K562 (cell line): ENCODE results near the gene ARHGAP10. TPM values are rescaled to one million over a fixed set of nuclear protein-coding genes. Genes with fewer than 3 reads are reported as not detected.

Experiments used
- ATAC-seq: fragments of 200-7000 bp; cut with Tn5 transposase; 3 replicates; pipeline ENCODE4 v1.9.1; 2020; ENCODE audit warnings: moderate library complexity
- BruUV-seq: library from RNA; stranded (reverse); fragments of 400-500 nt; replicated peaks from 2 replicates; lab custom pipeline; 2021; lab: Mats Ljungman, UMichigan
- CTCF ChIA-PET: fragments of 300-600 bp; formaldehyde crosslinking; extraction: SDS; loops from one replicate; lab custom pipeline; 2021; ENCODE audit warnings: low intra/inter-chr PET ratio; lab: Yijun Ruan, JAX
- POLR2A ChIA-PET: fragments of 300-600, 350-650 bp; sonication (Branson Sonifier 250); formaldehyde crosslinking; extraction: SDS; loops from one replicate; lab custom pipeline; 2021; ENCODE audit warnings: antibody characterized with exemption, inconsistent platforms; lab: Yijun Ruan, JAX
- DNase-seq, 4 experiments: peaks; one replicate each; pipeline versions ENCODE4 v3.0.0 to v3.0.0-alpha.2; 2011 to 2018; ENCODE audit warnings: low spot score in 3 of 4, mixed read lengths in 3 of 4; ENCODE audit errors: extremely low read depth in 1 of 4
- FAIRE-seq: peaks from 2 replicates; lab custom pipeline; 2011; peaks lifted over from hg19 to GRCh38; lab: Jason Lieb, UNC
- H2AFZ ChIP-seq: 2 replicates; pipeline ENCODE4 v1.6.0; 2011; ENCODE audit warnings: low read depth, low read length, control low read depth, inconsistent platforms
- H3K27ac ChIP-seq: fragments of 200-600 bp; 3 replicates; pipeline ENCODE4 v1.8.0; 2011; ENCODE audit warnings: low read depth, mild to moderate bottlenecking, control low read depth, inconsistent platforms, low read length, moderate library complexity, mixed read lengths; ENCODE audit errors: extremely low read depth
- H3K27me3 ChIP-seq, 2 experiments: fragments of 300-600 bp in 1 of 2; 2 replicates in 1 of 2; 3 replicates in 1 of 2; pipeline versions ENCODE4 v1.6.0 to v1.8.0; 2011; ENCODE audit warnings: inconsistent platforms in 2 of 2, low read length in 2 of 2, mild to moderate bottlenecking in 1 of 2, mixed read lengths in 1 of 2, moderate library complexity in 1 of 2; ENCODE audit not compliant: control insufficient read depth in 2 of 2, insufficient read depth in 2 of 2
- H3K36me3 ChIP-seq: fragments of 300-600 bp; 3 replicates; pipeline ENCODE4 v1.8.0; 2011; ENCODE audit warnings: mild to moderate bottlenecking, low read length, inconsistent platforms; ENCODE audit not compliant: control insufficient read depth, insufficient read depth
- H3K4me1 ChIP-seq, 2 experiments: fragments of 200-600 bp in 1 of 2; replicated peaks in 1 of 2; 2 replicates in 1 of 2; 3 replicates in 1 of 2; pipeline versions ENCODE4 v1.5.1 to v1.8.0; 2011; ENCODE audit warnings: inconsistent platforms in 2 of 2, low read length in 2 of 2, mild to moderate bottlenecking in 1 of 2, mixed read lengths in 1 of 2, moderate library complexity in 1 of 2; ENCODE audit not compliant: control insufficient read depth in 2 of 2, insufficient read depth in 2 of 2
- H3K4me2 ChIP-seq: 2 replicates; pipeline ENCODE4 v1.6.1; 2011; ENCODE audit warnings: low read length, control low read depth, inconsistent platforms, mixed read lengths; ENCODE audit not compliant: insufficient read depth
- H3K4me3 ChIP-seq: fragments of 200-600 bp; sonication (generic), shearing (Covaris generic); 2 replicates; pipeline ENCODE4 v1.5.1; 2016; ENCODE audit warnings: control low read depth, inconsistent platforms
- H3K79me2 ChIP-seq: fragments of 200-600 bp; 3 replicates; pipeline ENCODE4 v1.8.0; 2011; ENCODE audit warnings: low read length, inconsistent platforms; ENCODE audit not compliant: control insufficient read depth, insufficient read depth
- H3K9ac ChIP-seq, 2 experiments: 2 replicates each; pipeline versions ENCODE4 v1.6.0 to v1.6.1; 2011; ENCODE audit warnings: low read depth in 2 of 2, low read length in 2 of 2, control low read depth in 1 of 2, inconsistent platforms in 1 of 2, mild to moderate bottlenecking in 1 of 2, mixed read lengths in 1 of 2; ENCODE audit not compliant: insufficient read depth in 1 of 2
- H3K9me1 ChIP-seq: one replicate; pipeline ENCODE4 v1.6.0; 2011; ENCODE audit warnings: inconsistent platforms, mild to moderate bottlenecking, low read length, moderate library complexity; ENCODE audit not compliant: control insufficient read depth, insufficient read depth
- H3K9me3 ChIP-seq: replicated peaks from 2 replicates; pipeline ENCODE4 v1.5.1; 2011; ENCODE audit warnings: low read depth, low read length, inconsistent platforms; ENCODE audit not compliant: control insufficient read depth, insufficient read depth
- H4K20me1 ChIP-seq: replicated peaks from 2 replicates; pipeline ENCODE4 v1.6.1; 2011; ENCODE audit warnings: low read length, inconsistent platforms, mixed read lengths; ENCODE audit not compliant: control insufficient read depth, insufficient read depth
- ELF2 ChIP-seq: fragments of 250-450 bp; sonication (Bioruptor Pico); IDR thresholded peaks from 2 replicates; pipeline ENCODE4 v1.5.0; 2021; ENCODE audit warnings: mild to moderate bottlenecking
- POLR2B ChIP-seq: fragments of 450-650 bp; IDR thresholded peaks from 2 replicates; pipeline ENCODE4 v1.6.1; 2018; ENCODE audit warnings: low read depth; ENCODE audit not compliant: partially characterized antibody
- SLC30A9 ChIP-seq: fragments of 250-450 bp; sonication (Bioruptor Pico); IDR thresholded peaks from 2 replicates; pipeline ENCODE4 v1.8.0; 2022; ENCODE audit warnings: mild to moderate bottlenecking, moderate library complexity
- SMARCB1 ChIP-seq: IDR thresholded peaks from 2 replicates; pipeline ENCODE4 v1.6.1; 2011; ENCODE audit warnings: improper control_type of control experiment, low read depth; ENCODE audit not compliant: insufficient read length
- SMARCC2 ChIP-seq: fragments of 450-650 bp; IDR thresholded peaks from 2 replicates; pipeline ENCODE4 v1.6.1; 2017; ENCODE audit warnings: antibody characterized with exemption, moderate library complexity, mild to moderate bottlenecking, low read depth
- ZC3H8 ChIP-seq: fragments of 450-650 bp; IDR thresholded peaks from 2 replicates; pipeline ENCODE4 v1.6.1; 2017
- ZNF133 ChIP-seq: fragments of 250-450 bp; sonication (Bioruptor Pico); IDR thresholded peaks from 2 replicates; pipeline ENCODE4 v1.4.0; 2020; ENCODE audit warnings: mild to moderate bottlenecking
- WGBS: fragments of 100-300 bp; shearing (Covaris generic); methylation state at CpG from one replicate; pipeline ENCODE4 v1.1.6; 2016; ENCODE audit warnings: low coverage, mixed read lengths; ENCODE audit not compliant: insufficient coverage; ENCODE audit errors: missing lambda C conversion rate; 5-methylcytosine and 5-hydroxymethylcytosine counted together
- in situ Hi-C: fragments of 300-500 bp; cut with MboI; formaldehyde crosslinking; loops from 4 replicates; pipeline ENCODE4 v1.15.0; 2018; ENCODE audit warnings: inconsistent platforms, mixed read lengths
- intact Hi-C: fragments of 100-400 bp; cut with micrococcal nuclease; formaldehyde crosslinking; loops from 2 replicates; pipeline ENCODE4 v1.14.2; 2022
- polyA plus RNA-seq, 8 experiments: library from polyadenylated mRNA; depleted of rRNA in 4 of 8; stranded (reverse) in 5 of 8; unstranded in 3 of 8; fragments of >200 nt; fragmentation: Nextera tagmentation in 2 of 8; fragmentation: Illumina TruSeq in 1 of 8; extraction: Ambion mirVana in 2 of 8; extraction: Trizol in 1 of 8; gene quantifications; 2 replicates each; pipeline versions ENCODE4 v1.2.1 to v1.2.3, GENCODE V29; 2011 to 2014; ENCODE audit warnings: inconsistent platforms in 1 of 8, missing spikeins in 1 of 8
- total RNA-seq, 7 experiments: library from RNA; depleted of rRNA in 6 of 7; stranded (reverse); fragments of >200 nt in 6 of 7; fragmentation: Illumina TruSeq in 2 of 7; extraction: Trizol in 2 of 7; gene quantifications; 2 replicates each; pipeline versions ENCODE4 v1.2.1 to v1.2.3, GENCODE V29; 2011 to 2021; ENCODE audit warnings: low replicate concordance in 1 of 7
- TF ChIP-seq, protein P1 (sequence below), 3 experiments: IDR thresholded peaks in 2 of 3; conservative IDR thresholded peaks in 1 of 3; 2 replicates each; pipeline ENCODE4 v1.5.1; 2011 to 2012; ENCODE audit warnings: low read length in 3 of 3, mild to moderate bottlenecking in 3 of 3, control low read depth in 2 of 3, improper control_type of control experiment in 1 of 3, inconsistent platforms in 1 of 3, low read depth in 1 of 3, mixed read lengths in 1 of 3, moderate library complexity in 1 of 3; ENCODE audit not compliant: insufficient read depth in 2 of 3

ARHGAP10 gene
- total and polyA plus RNA-seq, 9 of the 15 experiments (the other 6 are each of a cell fraction or from before 2014, with no cell fraction given): 0.03 to 0.22 (median 0.06) TPM; not detected in 3

- no peak for ATAC-seq
- no peak overlapping the region for H3K4me3 ChIP-seq
These were observed 332.6 kb downstream of the ARHGAP10 start for GRCh38 chr4:148064451-148064850.

More at GRCh38 chr4:148064451-148064850, 332.6 kb downstream of the ARHGAP10 start:
- Histone ChIP-seq H4K20me1 (no peaks in the 10 kb centered on the region), H3K9me3 (no peaks in the 10 kb centered on the region), H2AFZ (no peak overlapping the region), H3K36me3 (no peaks in the 10 kb centered on the region), H3K9ac (no peak overlapping the region), H3K79me2 (no peaks in the 10 kb centered on the region), H3K9me1 (no peaks in the 10 kb centered on the region), H3K27me3 (peaks cover 6 to 22% of the 10 kb centered on the region in 2 experiments; a peak in 3 of 5 replicates), H3K27ac (no peak overlapping the region), H3K4me1 (no peaks in the 10 kb centered on the region), H3K4me2 (no peak overlapping the region)
- POLR2A ChIA-PET: interaction anchor here (0.8 kb wide), 1 partner anchor 551 kb away, joined by 3 read pairs; no protein-coding TSS in a partner anchor
- TF ChIP-seq POLR2B: no peak
- TF ChIP-seq, protein P1, sequence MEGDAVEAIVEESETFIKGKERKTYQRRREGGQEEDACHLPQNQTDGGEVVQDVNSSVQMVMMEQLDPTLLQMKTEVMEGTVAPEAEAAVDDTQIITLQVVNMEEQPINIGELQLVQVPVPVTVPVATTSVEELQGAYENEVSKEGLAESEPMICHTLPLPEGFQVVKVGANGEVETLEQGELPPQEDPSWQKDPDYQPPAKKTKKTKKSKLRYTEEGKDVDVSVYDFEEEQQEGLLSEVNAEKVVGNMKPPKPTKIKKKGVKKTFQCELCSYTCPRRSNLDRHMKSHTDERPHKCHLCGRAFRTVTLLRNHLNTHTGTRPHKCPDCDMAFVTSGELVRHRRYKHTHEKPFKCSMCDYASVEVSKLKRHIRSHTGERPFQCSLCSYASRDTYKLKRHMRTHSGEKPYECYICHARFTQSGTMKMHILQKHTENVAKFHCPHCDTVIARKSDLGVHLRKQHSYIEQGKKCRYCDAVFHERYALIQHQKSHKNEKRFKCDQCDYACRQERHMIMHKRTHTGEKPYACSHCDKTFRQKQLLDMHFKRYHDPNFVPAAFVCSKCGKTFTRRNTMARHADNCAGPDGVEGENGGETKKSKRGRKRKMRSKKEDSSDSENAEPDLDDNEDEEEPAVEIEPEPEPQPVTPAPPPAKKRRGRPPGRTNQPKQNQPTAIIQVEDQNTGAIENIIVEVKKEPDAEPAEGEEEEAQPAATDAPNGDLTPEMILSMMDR (IDR thresholded peaks at IDR 0.05 in 2 of 3, conservative IDR thresholded peaks at IDR 0.05 in 1 of 3; ENCODE audit: insufficient read depth in 2 of 3, low read depth in 1 of 3, low read length in 3 of 3): no peak
- TF ChIP-seq ZC3H8: no peak
- TF ChIP-seq SMARCC2: no peak
- TF ChIP-seq ELF2 (CRISPR knock-in tag): no peak
- no peak for TF ChIP-seq SMARCB1
- TF ChIP-seq ZNF133: no peak
- no peak for TF ChIP-seq SLC30A9 (CRISPR knock-in tag)
- 6% methylated on average over 9 of the region's 9 CpGs for WGBS
- CTCF ChIA-PET: no interaction called here
- FAIRE-seq: no peak
- in situ Hi-C loops (no loop called here), intact Hi-C loops (no loop called here)
- DNase-seq: no peak
- no TSS peak for BruUV-seq
